B cell (primary cell): ENCODE results near the gene TNFSF4.

Experiments used
- EZH2 ChIP-seq: IDR thresholded peaks from 2 replicates; pipeline ENCODE4 v1.6.1; 2012; ENCODE audit warnings: borderline replicate concordance, low read depth, mild to moderate bottlenecking, moderate library complexity, low read length; ENCODE audit not compliant: insufficient read depth, poor library complexity, severe bottlenecking
- TF ChIP-seq, protein P1 (sequence below): fragments of 200-600 bp; IDR thresholded peaks from one replicate; pipeline ENCODE4 v1.8.0; 2022; ENCODE audit warnings: antibody characterized with exemption, mild to moderate bottlenecking

DNA sequence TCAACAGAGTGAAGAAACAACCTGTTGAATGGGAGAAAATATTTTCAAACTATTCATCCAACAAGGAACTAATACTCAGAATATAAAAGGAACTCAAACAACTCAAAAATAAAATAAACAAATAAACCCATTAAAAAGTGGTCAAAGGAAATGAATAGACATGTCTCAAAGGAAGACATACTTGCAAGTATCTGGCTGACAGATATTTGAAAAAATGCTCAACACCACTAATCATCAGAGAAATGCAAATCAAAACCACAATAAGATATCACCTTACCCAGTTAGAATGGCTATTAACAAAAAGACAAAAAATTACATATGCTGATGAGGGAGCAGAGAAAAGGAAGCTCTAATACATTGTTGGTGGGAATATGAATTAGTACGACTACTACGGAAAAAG, 38.2 kb downstream of the TNFSF4 start:
- TF ChIP-seq, protein P1, sequence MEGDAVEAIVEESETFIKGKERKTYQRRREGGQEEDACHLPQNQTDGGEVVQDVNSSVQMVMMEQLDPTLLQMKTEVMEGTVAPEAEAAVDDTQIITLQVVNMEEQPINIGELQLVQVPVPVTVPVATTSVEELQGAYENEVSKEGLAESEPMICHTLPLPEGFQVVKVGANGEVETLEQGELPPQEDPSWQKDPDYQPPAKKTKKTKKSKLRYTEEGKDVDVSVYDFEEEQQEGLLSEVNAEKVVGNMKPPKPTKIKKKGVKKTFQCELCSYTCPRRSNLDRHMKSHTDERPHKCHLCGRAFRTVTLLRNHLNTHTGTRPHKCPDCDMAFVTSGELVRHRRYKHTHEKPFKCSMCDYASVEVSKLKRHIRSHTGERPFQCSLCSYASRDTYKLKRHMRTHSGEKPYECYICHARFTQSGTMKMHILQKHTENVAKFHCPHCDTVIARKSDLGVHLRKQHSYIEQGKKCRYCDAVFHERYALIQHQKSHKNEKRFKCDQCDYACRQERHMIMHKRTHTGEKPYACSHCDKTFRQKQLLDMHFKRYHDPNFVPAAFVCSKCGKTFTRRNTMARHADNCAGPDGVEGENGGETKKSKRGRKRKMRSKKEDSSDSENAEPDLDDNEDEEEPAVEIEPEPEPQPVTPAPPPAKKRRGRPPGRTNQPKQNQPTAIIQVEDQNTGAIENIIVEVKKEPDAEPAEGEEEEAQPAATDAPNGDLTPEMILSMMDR: no peak
- no peak for TF ChIP-seq EZH2
